ENCODE results near the gene ALK. TPM values are rescaled to one million over a fixed set of nuclear protein-coding genes. Genes with fewer than 3 reads are reported as not detected.

Gene ALK
- total RNA-seq, 2 donors from 2014 or later: 0.16 to 0.26 TPM

DNA sequence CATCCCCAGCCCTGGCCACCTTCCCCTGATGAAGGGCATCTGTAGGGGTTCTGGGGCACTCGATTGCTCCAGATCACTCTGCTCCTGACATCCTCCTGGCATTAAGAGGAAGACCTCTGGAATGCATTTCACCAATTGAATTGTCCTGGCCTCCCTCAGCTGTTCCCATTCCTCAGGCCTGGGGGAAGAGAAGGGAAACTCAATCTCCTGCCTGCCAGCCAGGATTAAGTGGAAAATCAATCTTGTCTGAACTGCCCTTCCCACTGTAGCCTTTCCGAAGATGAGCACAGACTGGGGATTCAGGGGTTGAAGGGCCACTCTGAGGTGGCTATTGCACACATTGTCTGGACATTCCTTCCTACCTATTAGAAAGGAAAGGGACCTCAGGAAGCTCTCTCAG, 99.8 kb downstream of the ALK start:
- H3K4me1 ChIP-seq: no peaks in the 10 kb centered on the region
- DNase-seq (ENCODE audit: low spot score): no peak
- no peaks in the 10 kb centered on the region for H3K27me3 ChIP-seq
- H3K9me3 ChIP-seq: no peaks in the 10 kb centered on the region
- no peaks in the 10 kb centered on the region for H3K36me3 ChIP-seq
- no peak overlapping the region for H3K27ac ChIP-seq
- TF ChIP-seq, protein P1, sequence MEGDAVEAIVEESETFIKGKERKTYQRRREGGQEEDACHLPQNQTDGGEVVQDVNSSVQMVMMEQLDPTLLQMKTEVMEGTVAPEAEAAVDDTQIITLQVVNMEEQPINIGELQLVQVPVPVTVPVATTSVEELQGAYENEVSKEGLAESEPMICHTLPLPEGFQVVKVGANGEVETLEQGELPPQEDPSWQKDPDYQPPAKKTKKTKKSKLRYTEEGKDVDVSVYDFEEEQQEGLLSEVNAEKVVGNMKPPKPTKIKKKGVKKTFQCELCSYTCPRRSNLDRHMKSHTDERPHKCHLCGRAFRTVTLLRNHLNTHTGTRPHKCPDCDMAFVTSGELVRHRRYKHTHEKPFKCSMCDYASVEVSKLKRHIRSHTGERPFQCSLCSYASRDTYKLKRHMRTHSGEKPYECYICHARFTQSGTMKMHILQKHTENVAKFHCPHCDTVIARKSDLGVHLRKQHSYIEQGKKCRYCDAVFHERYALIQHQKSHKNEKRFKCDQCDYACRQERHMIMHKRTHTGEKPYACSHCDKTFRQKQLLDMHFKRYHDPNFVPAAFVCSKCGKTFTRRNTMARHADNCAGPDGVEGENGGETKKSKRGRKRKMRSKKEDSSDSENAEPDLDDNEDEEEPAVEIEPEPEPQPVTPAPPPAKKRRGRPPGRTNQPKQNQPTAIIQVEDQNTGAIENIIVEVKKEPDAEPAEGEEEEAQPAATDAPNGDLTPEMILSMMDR (IDR thresholded peaks at IDR 0.05): no peak
- H3K4me3 ChIP-seq: no peak overlapping the region

- no peaks in the 10 kb centered on the region for H3K36me3 ChIP-seq
- no peak overlapping the region for H3K27ac ChIP-seq
- TF ChIP-seq, protein P1 (IDR thresholded peaks at IDR 0.05): no peak
- no peak for DNase-seq (ENCODE audit: low spot score)
- no peaks in the 10 kb centered on the region for H3K4me1 ChIP-seq
- no peaks in the 10 kb centered on the region for H3K27me3 ChIP-seq
- H3K4me3 ChIP-seq: no peak overlapping the region
- no peaks in the 10 kb centered on the region for H3K9me3 ChIP-seq
These were observed 101.8 kb downstream of the ALK start for GRCh38 chr2:29819570-29819969.

DNA sequence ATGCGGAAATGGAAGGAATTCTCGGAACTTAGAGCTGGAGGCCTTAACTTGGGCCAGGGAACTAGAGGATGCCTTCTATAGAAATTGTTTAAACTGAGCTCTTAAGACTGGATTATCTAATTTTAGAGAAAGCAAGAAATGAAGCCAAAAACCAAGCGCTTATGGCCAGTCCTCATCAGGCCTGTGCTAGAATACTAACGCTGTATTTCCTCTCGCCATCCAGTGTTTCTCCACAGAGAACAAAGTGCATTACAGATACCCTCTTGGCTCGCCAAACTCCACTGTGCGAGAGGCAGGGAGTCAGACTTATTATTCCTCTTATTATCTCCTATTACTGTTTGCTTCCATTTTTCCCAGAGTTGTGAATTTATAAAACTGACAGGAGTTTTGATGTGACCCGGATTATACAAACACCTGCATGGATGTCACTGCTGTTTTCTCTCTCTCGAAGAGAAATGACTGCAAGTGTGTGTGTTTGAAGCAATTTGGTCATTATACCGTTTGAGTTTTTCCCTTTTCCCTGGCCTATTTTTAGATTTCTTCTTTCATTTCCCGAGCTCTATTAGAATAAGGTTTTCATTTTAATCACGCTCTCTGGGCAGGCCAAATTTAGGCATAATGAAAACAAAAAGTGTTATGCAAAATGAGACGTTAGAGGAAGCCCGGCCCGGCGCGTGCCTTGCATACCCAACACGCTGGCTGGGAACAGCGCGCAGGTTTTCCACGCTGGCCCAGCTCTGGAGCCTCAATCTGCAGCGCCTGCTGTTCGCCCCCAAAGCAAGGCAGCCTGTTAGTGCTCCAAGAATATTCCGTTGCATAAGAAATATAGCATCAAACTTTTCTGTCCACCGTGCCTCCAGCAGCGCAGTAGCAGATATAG, 103.3 kb downstream of the ALK start:
- Histone ChIP-seq H3K4me3 (no peak overlapping the region), H3K27ac (no peak overlapping the region), H3K36me3 (no peaks in the 10 kb centered on the region), H3K4me1 (no peaks in the 10 kb centered on the region), H3K27me3 (no peaks in the 10 kb centered on the region), H3K9me3 (no peaks in the 10 kb centered on the region)
- TF ChIP-seq, protein P1 (IDR thresholded peaks at IDR 0.05): no peak
- no peak for DNase-seq (ENCODE audit: low spot score)

GRCh38 chr2:29817299-29817698, 104.1 kb downstream of the ALK start:
- no peaks in the 10 kb centered on the region for H3K27me3 ChIP-seq
- H3K4me1 ChIP-seq: no peaks in the 10 kb centered on the region
- no peak overlapping the region for H3K27ac ChIP-seq
- H3K4me3 ChIP-seq: no peak overlapping the region
- H3K36me3 ChIP-seq: no peaks in the 10 kb centered on the region
- no peak for DNase-seq (ENCODE audit: low spot score)
- no peaks in the 10 kb centered on the region for H3K9me3 ChIP-seq
- TF ChIP-seq, protein P1 (IDR thresholded peaks at IDR 0.05): no peak

- no peaks in the 10 kb centered on the region for H3K4me1 ChIP-seq
- H3K36me3 ChIP-seq: no peaks in the 10 kb centered on the region
- no peak overlapping the region for H3K27ac ChIP-seq
- H3K9me3 ChIP-seq: no peaks in the 10 kb centered on the region
- no peak overlapping the region for H3K4me3 ChIP-seq
- H3K27me3 ChIP-seq: no peaks in the 10 kb centered on the region
- no peak for DNase-seq (ENCODE audit: low spot score)
- TF ChIP-seq, protein P1 (IDR thresholded peaks at IDR 0.05): no peak
These were observed 104.7 kb downstream of the ALK start for GRCh38 chr2:29816651-29817050.

Measured in right atrium auricular region (tissue), 2 donors.